Measurements from ENCODE around the gene INPP5E.

The INPP5E gene

GRCh38 chr9:136439481-136440408 lies at the start of gene INPP5E:
INPP5E (minus strand) TSS chr9:136439845; CDS start chr9:136439419, 426 bp downstream.
- no peak for FAIRE-seq

- no peak for FAIRE-seq
Measured at GRCh38 chr9:136488247-136489214, 48.9 kb upstream of the INPP5E start.

DNA sequence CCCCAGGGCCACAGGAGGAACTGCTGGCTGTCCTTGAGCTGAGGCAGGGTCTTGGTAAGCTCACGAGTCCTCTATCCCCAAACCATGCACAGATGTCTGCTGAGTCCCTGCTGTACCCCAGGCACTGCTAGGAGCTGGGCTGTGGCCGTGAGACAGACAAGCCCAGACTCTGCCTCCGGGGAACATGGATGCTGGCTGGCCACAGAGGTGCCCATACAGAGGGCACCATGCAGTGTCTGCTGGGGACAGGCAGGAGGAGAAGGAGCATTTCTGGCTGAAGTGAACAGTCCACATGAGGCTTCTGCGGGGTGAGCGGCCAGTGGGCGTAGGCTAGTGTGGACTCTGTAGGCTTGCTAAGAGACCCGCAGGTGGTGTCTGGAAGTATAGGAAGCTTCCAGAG lies 48.0 kb upstream of the INPP5E start:
- FAIRE-seq, result no peak

- FAIRE-seq, result no peak
Measured at GRCh38 chr9:136486823-136487620, 47.4 kb upstream of the INPP5E start.

DNA sequence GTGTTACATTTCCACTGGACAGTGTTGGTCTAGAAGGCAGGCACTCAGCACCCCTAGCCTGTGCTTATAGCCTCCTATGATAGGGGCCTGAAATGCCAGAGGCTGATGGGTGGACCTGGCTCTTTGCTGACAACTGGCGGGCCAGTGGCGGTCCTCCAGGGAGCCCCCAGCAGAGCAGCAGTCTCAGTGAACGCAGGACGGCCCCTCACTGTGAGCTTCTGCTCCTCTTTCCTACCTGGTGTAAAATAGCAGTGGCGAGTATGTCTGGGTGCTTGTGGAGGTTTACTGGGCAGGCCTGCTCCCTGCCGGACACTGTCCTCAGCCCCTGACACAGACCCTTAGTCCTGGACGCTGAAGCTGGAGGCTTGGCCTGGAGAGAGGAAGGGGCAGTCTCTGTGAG lies 46.5 kb upstream of the INPP5E start:
- FAIRE-seq, result no peak

- no peak for FAIRE-seq
Measured at GRCh38 chr9:136485049-136486045, 45.7 kb upstream of the INPP5E start.

DNA sequence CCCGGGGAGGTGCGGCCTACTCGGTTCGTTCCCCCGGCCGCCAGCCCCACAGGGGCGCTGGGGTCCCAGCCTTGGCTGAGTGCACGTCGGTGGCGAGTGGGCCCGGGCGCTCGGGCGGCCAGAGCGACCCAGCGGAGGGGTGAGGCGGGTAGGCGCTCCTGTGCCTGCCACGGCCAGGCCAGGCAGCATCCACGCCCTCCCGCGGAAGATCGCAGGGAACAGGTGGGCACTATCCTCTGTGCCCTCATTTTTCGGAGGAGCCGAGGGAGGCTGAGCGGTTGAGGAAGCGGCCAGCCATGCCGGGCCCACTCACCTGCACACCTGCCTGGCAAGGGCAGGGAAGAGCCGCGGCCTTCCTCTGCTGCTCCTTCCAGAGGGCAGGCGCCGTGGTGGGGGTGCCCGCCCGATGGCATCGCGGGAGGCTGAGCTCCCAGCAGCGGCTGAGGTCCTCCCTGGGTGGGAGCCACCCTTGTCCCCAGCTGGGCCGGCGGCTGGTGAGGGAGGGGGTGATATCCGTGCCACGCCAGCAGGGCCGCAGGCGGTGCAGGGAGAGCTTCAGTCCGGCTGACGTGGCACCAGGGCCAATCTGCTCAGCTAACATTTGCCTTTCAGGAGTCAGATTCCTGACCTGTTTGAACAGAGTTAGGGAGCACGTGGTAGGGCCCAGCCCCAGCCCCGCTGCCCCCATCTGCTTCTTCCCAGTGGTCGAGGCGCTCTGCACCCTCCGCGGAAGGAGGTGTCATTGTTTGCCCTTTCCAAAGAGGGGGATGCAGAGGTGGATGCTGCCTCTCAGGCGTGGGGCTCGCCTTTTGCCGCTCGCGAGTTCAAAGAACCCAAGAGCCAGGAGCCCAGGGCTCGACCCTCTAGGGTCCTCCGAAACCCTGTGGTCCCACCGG lies 44.8 kb upstream of the INPP5E start:
- FAIRE-seq, result no peak

- no peak for FAIRE-seq
Measured at GRCh38 chr9:136483589-136484152, 44.0 kb upstream of the INPP5E start.

- no peak for FAIRE-seq
Measured at GRCh38 chr9:136482793-136483588, 43.3 kb upstream of the INPP5E start, which contains the start of gene SEC16A. SEC16A (minus strand) TSS chr9:136483040; CDS start chr9:136477615, 5,425 bp downstream.

- no peak for FAIRE-seq
Measured at GRCh38 chr9:136482046-136482792, 42.6 kb upstream of the INPP5E start.

GRCh38 chr9:136481558-136481957 lies 41.9 kb upstream of the INPP5E start:
- FAIRE-seq, result no peak

DNA sequence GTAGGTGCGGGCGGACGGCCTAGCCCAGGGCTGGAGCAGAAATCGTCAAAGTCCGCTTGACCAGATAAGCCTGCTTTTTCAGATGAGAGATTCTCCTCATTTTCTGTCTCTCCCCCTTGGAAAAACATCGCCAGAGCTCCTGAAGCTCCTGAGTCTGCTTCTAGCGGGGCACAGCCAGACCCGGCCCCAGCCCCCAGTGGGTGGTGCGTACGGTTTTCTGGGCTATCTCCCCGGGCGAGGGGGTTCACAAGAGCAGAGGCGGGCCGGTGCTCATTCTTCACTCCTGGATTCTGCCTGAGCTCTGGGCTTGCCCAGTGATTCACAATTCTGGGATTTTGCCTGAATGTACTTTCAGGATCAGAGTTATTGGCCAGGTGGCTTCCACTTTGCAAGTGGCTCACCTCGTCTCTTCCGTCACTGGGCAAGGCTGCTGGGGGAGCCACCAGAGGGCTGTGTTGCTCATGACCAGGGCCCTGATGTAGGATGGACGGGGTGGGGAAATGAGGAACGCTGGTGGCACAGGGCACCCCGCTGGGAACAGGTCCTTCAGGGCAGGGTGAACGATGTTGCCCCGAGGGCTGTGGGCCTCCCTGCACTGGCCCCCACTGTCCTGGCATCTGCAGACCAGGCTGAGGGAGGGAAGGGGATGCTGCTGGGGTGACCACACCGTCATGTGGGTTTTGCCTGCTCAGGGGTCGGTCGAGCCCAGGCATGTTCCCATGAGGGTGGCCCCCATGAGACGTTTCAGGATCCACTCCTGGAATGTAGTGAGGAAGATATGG lies 36.9 kb upstream of the INPP5E start:
- no peak for FAIRE-seq

- FAIRE-seq, result no peak
Measured at GRCh38 chr9:136474974-136475865, 35.6 kb upstream of the INPP5E start.

DNA sequence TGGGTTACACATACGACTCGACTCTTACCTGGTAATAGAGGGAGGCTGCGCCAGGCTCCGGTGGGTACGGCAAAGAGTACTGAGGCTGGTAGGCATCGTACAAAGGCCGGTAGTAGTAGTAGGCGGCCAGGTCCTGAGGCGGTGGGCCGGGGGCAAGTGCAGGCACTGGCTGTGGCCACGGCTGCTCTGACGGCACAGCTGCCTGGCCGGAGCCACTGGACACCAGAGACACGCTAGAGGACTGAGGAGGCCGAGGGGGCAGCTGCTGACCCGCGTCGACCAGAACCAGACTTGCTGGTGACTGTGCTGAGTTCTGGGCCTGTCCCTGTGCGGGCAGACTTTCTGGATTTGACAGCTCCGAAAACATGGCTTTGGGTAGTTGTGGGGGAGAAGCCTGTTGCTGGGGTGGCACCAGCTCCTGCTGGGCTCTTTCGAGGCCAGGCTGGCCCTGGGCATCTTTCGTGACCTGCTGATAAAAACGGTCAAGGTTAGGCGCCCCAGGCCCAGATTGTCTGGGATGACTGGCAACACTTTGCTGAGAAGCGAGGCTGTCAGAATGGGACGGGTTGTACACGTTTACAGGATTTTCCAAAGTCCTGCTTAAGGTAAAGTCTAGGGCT lies 34.5 kb upstream of the INPP5E start:
- no peak for FAIRE-seq

- no peak for FAIRE-seq
Measured at GRCh38 chr9:136473354-136473721, 33.7 kb upstream of the INPP5E start.
